ENCODE data around the gene SPEM1. TPM values are rescaled to one million over a fixed set of nuclear protein-coding genes. Genes with fewer than 3 reads are reported as not detected.
A peak's percentile ranks its signal among the peaks of the same experiment; 100 is the strongest.
"Not testable (repeated sequence)": the region's sequence is repeated elsewhere in the genome, so short reads cannot be mapped to it uniquely, and the experiment has no call there.

SPEM1 gene
- total RNA-seq, 2 experiments from 2014 or later: not detected

- H3K4me1 Mint-ChIP-seq: peaks cover 24% of the 10 kb centered on the region
- H3K27ac Mint-ChIP-seq: no peak overlapping the region
- peaks cover 27% of the 10 kb centered on the region for H3K36me3 Mint-ChIP-seq (ENCODE audit: low read depth)
- no peaks in the 10 kb centered on the region for H3K9me3 Mint-ChIP-seq
- POLR2A ChIA-PET: no interaction called here
- H3K27me3 Mint-ChIP-seq: no peaks in the 10 kb centered on the region
- no peak for DNase-seq
- CTCF ChIA-PET: interaction anchor here (0.7 to 2.6 kb wide), 2 partner anchors 13 to 19 kb away, joined by 5 to 13 read pairs; partner anchors contain the start of gene CHRNB1
- H3K4me3 Mint-ChIP-seq: no peak overlapping the region
Observed at GRCh38 chr17:7463372-7463846, 43.3 kb downstream of the SPEM1 start.

GRCh38 chr17:7464081-7464480 lies 44.0 kb downstream of the SPEM1 start:
- Mint-ChIP-seq H3K27me3 (no peaks in the 10 kb centered on the region), H3K4me3 (no peak overlapping the region), H3K4me1 (peaks cover 21% of the 10 kb centered on the region), H3K27ac (no peak overlapping the region), H3K36me3 (ENCODE audit: low read depth) (peaks cover 23% of the 10 kb centered on the region), H3K9me3 (no peaks in the 10 kb centered on the region)
- POLR2A ChIA-PET: no interaction called here
- DNase-seq: no peak
- CTCF ChIA-PET: interaction anchor here (0.7 to 2.6 kb wide), 3 partner anchors 13 to 22 kb away, joined by 3 to 13 read pairs (median 5); partner anchors contain the start of gene CHRNB1

DNA sequence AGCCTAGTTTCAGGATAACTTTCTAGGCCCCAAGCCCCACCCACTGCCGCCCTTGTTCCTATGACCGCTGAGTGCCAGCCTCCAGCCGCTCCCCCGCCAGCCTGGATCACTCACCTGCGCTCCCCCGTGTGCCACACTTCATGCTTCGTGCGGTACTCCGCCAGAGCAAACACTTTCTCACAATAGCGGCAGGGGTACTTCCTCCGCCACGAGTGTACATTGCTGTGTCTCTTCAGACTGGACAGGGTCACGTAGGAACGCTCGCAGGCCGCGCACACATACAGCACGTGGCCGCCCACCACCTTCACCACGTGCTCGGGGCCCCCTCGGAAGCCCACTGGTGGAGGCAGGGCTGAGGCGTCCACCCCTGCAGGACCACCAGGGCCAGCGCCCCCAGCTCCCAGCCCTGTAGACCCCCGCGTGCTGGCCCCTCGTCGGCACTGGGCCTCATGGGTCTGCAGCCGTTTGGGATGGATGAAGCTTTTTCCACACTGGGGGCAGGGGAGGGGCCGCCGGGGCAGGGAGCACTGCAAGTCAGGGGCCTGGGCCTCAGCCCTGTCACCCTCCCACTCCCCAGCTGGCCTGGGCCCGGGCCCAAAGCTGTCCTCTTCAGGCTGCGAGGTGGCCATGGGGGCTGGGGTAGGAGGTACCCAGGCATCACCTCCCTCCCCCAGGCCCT lies 45.6 kb downstream of the SPEM1 start:
- Mint-ChIP-seq H3K4me3 (no peak overlapping the region), H3K36me3 (ENCODE audit: low read depth) (peaks cover 21% of the 10 kb centered on the region), H3K4me1 (peaks cover 16% of the 10 kb centered on the region), H3K27me3 (no peaks in the 10 kb centered on the region), H3K27ac (no peak overlapping the region), H3K9me3 (no peaks in the 10 kb centered on the region)
- ChIA-PET POLR2A (no interaction called here), CTCF (interaction anchor here (2.6 kb wide), 1 partner anchor 11 kb away, joined by 13 read pairs; no protein-coding TSS in a partner anchor)
- no peak for DNase-seq

DNA sequence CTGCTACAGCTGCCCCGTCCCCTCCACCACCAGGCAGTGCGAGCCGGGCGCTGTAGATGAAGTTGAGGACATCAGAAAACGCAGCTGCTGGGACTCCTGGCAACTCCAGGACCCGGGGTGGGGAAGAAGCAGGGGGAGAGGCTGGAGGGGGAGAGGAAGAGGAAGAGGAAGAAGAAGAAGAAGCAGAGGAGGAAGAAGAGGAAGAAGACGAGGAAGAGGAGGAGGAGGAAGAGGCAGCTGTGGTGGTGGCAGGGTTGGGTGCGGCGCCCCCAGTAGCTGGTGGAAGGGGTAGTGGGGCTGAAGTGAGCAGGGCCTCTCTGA lies 46.2 kb downstream of the SPEM1 start:
- H3K27me3 Mint-ChIP-seq: no peaks in the 10 kb centered on the region
- no peak for DNase-seq
- ChIA-PET CTCF (no interaction called here), POLR2A (no interaction called here)
- H3K4me3 Mint-ChIP-seq: no peak overlapping the region
- peaks cover 16% of the 10 kb centered on the region for H3K36me3 Mint-ChIP-seq (ENCODE audit: low read depth)
- no peak overlapping the region for H3K27ac Mint-ChIP-seq
- peaks cover 17% of the 10 kb centered on the region for H3K4me1 Mint-ChIP-seq
- H3K9me3 Mint-ChIP-seq: no peaks in the 10 kb centered on the region

DNA sequence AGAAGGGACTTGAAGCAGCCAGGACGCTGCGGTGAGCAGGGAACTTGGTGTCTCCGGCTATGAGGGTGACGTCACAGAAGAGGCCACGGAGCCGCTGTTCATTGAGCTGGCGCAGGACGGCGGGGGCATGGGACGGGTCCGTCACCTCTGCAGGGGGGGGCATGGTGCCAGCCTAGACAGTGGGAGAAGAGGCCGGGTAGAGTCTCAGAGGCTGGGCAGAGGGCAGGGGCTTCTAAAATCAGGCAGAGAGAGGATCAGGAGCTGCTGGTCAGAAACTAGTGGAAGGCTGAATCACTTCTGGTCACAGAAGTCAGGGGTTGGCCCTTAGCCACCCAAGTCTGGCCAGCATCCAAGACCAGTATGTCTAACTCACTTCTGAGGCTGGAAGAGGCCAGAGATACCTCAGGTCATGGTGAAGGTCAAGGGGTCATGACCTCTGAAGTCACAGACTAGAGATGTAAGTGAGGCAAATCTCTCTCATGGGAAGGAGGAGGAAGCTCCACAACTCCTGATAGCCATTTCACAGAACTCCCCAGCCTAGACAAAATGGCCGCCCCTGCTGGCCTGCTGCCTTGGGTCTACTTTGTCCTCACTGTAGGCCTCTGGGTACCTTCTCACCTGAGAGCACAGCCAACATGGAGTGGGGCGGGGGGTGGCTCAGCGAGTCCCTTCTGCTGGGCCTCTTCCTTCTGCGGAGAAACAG lies 46.7 kb downstream of the SPEM1 start:
- CTCF ChIA-PET: interaction anchor here (0.5 kb wide), 1 partner anchor 85 kb away, joined by 4 read pairs; no protein-coding TSS in a partner anchor

DNA sequence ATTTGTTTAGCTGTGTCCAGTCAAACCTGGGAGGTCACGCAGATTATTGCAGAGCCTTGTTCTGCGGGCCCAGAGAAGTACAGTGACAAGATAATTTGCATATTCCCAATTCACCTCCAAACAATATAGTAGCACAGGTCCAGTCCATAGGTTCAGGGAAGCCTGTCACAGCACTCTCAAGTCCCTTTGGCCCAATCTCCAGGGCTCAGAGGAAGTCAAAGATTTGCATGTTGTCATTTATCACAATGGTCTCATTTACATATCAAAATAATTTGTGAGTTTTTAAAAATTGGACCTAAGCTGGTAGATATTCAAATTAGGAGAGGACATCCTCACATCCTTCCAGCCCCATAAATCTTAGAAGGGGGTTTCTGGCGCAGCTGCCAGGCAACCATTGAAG lies 47.4 kb downstream of the SPEM1 start:
- H3K27ac Mint-ChIP-seq: peak overlapping the region; percentile 13
- H3K4me1 Mint-ChIP-seq: peaks cover 24% of the 10 kb centered on the region

More for the DNA sequence above, 46.7 kb downstream of the SPEM1 start:
- Mint-ChIP-seq H3K4me3 (no peak overlapping the region), H3K27ac (peak overlapping the region; percentile 54), H3K9me3 (no peaks in the 10 kb centered on the region), H3K27me3 (no peaks in the 10 kb centered on the region), H3K4me1 (peaks cover 21% of the 10 kb centered on the region), H3K36me3 (ENCODE audit: low read depth) (peaks cover 13% of the 10 kb centered on the region)
- no peak for DNase-seq
- POLR2A ChIA-PET: no interaction called here

GRCh38 chr17:7468290-7468689 lies 48.2 kb downstream of the SPEM1 start:
- H3K4me1 Mint-ChIP-seq: peaks cover 28% of the 10 kb centered on the region
- CTCF ChIA-PET: interaction anchor here (0.6 to 1.1 kb wide), 2 partner anchors 93 to 107 kb away, joined by 3 read pairs; no protein-coding TSS in a partner anchor
- no peak for DNase-seq
- no peak overlapping the region for H3K4me3 Mint-ChIP-seq
- peaks cover 11% of the 10 kb centered on the region for H3K36me3 Mint-ChIP-seq (ENCODE audit: low read depth)
- H3K27ac Mint-ChIP-seq: no peak overlapping the region
- no peaks in the 10 kb centered on the region for H3K9me3 Mint-ChIP-seq
- H3K27me3 Mint-ChIP-seq: no peaks in the 10 kb centered on the region
- POLR2A ChIA-PET: no interaction called here

More for the DNA sequence above, 47.4 kb downstream of the SPEM1 start:
- CTCF ChIA-PET: interaction anchor here (0.5 kb wide), 1 partner anchor 86 kb away, joined by 4 read pairs; no protein-coding TSS in a partner anchor
- Mint-ChIP-seq H3K36me3 (ENCODE audit: low read depth) (peaks cover 13% of the 10 kb centered on the region), H3K9me3 (no peaks in the 10 kb centered on the region), H3K4me3 (no peak overlapping the region), H3K27me3 (no peaks in the 10 kb centered on the region)
- no peak for DNase-seq
- POLR2A ChIA-PET: no interaction called here

DNA sequence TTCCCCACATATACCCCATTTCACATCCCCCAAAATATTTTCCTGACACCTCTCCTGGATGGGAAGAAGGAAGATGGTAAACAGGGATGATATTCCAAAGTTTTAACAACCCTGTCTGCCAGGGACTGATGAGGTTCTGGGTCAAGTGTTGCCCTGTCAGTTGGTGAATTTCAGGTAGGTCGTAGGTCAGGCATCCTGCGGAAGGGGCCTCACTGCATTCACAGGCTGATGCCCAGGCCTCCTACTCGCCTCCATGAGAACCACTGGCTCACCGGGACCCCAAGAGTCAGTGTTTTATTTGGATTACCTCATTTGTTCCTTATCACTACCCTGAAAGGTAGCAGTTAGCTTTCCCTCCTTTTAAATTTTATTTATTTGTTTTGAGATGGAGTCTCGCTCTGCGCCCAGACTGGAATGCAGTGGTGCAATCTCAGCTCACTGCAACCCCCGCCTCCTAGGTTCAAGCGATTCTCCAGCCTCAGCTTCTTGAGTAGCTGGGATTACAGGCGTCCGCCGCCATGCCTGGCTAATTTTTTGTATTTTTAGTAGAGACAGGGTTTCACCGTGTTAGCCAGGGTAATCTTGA lies 48.8 kb downstream of the SPEM1 start:
- H3K36me3 Mint-ChIP-seq (ENCODE audit: low read depth): peaks cover 7% of the 10 kb centered on the region
- POLR2A ChIA-PET: no interaction called here
- CTCF ChIA-PET: interaction anchor here (0.6 to 1.1 kb wide), 2 partner anchors 92 to 108 kb away, joined by 3 read pairs; no protein-coding TSS in a partner anchor
- H3K9me3 Mint-ChIP-seq: no peaks in the 10 kb centered on the region
- H3K27ac Mint-ChIP-seq: no peak overlapping the region
- no peak overlapping the region for H3K4me3 Mint-ChIP-seq
- H3K27me3 Mint-ChIP-seq: no peaks in the 10 kb centered on the region
- peaks cover 31% of the 10 kb centered on the region for H3K4me1 Mint-ChIP-seq
- no peak for DNase-seq

DNA sequence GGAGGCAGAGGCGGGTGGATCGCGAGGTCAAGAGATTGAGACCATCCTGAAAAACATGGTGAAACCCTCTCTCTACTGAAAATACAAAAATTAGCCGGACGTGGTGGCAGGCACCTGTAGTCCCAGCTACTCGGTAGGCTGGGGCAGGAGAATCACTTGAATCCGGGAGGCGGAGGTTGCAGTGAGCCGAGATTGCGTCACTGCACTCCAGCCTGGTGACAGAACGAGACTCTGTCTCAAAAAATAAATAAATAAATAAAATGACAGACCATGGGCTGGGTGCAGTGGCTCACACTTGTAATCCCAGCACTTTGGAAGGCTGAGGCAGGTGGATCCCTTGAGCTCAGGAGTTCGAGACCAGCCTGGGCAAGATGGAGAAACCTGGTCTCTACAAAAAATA lies 49.7 kb downstream of the SPEM1 start:
- H3K9me3 Mint-ChIP-seq; POLR2A ChIA-PET; H3K4me3 Mint-ChIP-seq; H3K27ac Mint-ChIP-seq; DNase-seq; H3K27me3 Mint-ChIP-seq; H3K36me3 Mint-ChIP-seq (ENCODE audit: low read depth): not testable (repeated sequence)
- H3K4me1 Mint-ChIP-seq: peaks cover 31% of the 10 kb centered on the region
- CTCF ChIA-PET: interaction anchor here (0.8 to 2.0 kb wide), 3 partner anchors 9 to 33 kb away, joined by 3 to 7 read pairs (median 3); no protein-coding TSS in a partner anchor

DNA sequence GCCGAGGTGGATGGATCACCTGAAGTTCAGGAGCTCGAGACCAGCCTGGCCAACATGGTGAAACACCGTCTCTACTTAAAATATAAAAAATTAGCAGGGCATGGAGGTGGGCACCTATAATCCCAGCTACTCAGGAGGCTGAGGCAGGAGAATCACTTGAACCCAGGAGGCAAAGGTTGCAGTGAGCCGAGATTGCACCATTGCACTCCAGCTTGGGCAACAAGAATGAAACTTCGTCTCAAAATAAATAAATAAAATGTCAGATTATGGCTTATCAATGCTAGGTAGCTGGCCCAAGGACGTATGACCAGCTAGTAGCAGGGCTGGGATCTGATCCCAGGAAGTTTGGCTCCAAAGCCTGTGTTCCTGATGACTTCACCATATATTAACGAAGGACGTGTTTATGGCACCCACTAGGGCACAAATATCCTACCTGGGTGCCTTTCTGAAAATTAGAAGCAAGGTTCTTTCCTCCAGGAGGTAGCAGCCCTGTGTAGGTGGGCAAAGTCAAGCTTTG lies 50.4 kb downstream of the SPEM1 start:
- CTCF ChIA-PET: interaction anchor here (0.5 to 2.0 kb wide), 4 partner anchors 9 to 57 kb away, joined by 3 to 7 read pairs (median 4); no protein-coding TSS in a partner anchor
- POLR2A ChIA-PET; H3K27me3 Mint-ChIP-seq; H3K4me3 Mint-ChIP-seq; H3K9me3 Mint-ChIP-seq; DNase-seq; H3K36me3 Mint-ChIP-seq (ENCODE audit: low read depth); H3K27ac Mint-ChIP-seq: not testable (repeated sequence)
- peaks cover 34% of the 10 kb centered on the region for H3K4me1 Mint-ChIP-seq

Measured in activated CD4-positive, alpha-beta T cell treated with anti-CD3 and anti-CD28 coated beads, Interleukin-2, amount 10 ng/mL, durations not matched to agents 7 days and 5 days (primary cell).